NCI-H524 (cell line): ENCODE data around the gene MRPS26.
"Not testable (repeated sequence)": the region's sequence is repeated elsewhere in the genome, so short reads cannot be mapped to it uniquely, and the experiment has no call there.

Source experiments
- DNase-seq, 2 experiments: peaks; one replicate each; lab custom pipeline; 2025; lab: John Stamatoyannopoulos, UW

Gene MRPS26

DNA sequence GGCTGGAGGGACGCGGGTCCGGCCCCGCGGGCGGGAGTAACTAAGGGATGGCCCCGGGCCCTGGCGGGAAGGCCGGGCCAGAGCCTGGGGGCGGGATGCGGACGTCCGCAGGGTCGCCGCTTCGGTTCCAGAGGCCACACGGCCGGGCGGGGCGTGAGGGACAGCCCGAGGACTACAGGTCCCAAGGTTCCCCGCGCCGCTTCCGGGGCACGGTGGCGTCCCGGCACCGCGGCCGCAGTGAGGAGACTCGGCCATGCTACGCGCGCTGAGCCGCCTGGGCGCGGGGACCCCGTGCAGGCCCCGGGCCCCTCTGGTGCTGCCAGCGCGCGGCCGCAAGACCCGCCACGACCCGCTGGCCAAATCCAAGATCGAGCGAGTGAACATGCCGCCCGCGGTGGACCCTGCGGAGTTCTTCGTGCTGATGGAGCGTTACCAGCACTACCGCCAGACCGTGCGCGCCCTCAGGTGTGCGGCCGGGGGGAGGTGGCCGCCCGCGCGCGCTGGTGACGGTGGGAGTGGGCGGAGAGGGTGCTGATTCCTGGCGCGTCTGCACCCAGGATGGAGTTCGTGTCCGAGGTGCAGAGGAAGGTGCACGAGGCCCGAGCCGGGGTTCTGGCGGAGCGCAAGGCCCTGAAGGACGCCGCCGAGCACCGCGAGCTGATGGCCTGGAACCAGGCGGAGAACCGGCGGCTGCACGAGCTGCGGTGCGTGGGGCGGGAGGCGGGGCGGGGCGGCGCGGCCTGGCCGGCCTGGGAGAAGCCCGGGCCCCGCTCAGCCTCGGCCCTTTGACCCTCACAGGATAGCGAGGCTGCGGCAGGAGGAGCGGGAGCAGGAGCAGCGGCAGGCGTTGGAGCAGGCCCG is at the start of gene MRPS26:
Gene MRPS26 (plus strand): TSS at position 237 of the 861 bp plus-strand sequence. CDS start 17 bp downstream, at position 254.
- peak; percentile 73 to 90 for DNase-seq

DNA sequence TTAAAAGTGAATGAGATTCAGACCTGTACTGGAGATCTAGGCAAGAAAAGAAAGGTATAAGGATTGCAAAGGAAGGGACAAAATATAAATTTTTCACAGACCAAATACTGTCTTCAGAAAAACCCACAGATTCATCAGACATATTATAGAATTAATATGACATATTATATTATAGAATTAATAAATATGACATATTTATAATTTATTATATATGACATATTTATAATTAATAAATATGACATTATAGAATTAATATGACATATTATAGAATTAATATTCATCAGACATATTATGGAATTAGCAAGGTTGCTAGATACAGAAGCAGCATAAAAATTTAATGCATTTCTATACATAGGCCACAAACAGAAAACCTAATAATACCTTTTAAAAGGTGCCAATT is 47.1 kb upstream of the MRPS26 start:
- no peak for DNase-seq

DNA sequence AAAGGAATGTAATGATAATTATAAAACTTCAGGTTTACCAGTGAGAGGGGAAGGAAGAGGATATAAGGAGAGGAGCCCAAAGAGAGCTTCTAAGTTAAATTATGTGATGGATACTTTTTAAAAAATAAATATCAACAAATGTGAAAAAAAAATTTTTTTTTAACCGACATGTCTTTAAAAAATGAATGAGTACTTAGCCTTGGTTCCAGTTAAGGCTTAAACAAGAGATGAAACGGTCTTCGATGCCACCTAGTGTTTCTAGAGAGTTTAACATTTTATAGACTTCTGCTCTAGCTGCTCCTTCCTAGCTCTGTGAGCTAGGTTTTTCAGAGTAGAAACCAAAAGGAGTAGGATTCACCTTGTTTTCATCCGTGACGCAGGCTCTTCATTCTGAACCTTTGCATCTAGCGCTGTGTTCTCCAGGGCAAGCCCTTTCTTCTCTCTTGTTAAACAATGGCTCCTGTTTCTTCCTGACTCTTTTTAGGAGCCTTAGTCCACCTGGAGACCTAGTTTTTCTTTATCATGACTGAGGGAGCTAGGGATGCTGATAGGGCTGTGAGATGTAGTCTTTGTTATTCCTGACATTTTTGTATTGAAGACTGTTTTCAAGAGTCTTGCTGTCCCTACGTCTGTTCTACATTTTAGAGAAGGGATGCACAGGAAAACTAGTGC is 44.9 kb upstream of the MRPS26 start:
- DNase-seq, result peak; percentile 59 to 73

DNA sequence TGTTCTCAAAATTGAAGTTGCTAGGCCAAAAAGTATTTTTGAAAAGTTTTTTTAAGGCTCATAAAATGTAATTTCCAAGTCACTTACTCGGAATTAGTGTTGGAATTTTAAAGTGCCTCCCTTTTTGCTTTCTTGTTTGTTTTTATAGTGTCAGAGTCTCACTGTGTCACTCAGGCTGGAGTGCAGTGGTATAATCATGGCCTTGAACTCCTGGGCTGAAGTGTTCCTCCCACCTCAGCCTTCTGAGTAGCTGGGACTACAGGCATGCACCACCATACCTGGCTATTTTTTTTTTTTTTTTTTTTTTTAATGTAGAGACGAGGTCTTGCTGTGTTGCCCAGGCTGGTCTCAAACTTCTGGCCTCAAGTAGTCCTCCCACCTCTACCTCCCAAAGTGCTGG is 42.4 kb upstream of the MRPS26 start:
- no peak for DNase-seq

DNA sequence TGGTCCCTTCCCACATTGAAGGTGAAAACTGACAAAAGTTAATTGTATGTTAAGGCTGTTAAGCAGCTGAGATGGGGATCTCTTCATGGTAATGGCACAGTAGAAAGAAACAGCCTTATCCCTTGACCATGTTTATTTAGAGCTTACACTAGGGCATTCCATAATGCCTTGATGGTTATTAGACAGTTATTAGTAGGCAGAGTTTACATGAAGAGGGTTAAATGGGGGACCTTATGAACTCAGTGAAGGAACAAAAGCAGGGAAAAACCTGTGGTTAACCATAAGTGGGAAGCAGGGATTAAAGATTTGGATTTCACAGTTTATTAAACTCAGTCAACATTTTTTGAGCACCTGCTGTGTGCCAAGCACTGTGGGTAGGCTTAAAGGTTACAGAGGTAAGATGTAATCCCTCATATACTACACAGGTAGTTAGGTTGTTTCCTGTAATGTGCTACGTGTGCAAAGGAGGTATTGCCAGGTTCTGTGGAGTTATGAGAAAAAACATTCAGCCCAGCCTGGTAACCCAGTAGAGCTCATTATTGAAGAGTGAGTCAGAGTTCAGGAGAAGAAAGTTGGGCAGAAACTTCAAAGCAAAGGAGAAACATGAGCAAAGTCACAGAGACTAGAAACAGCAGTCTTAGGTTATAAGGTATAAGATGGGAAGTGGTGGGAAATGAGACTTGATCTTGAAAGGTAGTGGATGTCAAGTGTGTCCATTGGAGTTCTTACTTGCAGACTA is 34.7 kb upstream of the MRPS26 start:
- no peak for DNase-seq

DNA sequence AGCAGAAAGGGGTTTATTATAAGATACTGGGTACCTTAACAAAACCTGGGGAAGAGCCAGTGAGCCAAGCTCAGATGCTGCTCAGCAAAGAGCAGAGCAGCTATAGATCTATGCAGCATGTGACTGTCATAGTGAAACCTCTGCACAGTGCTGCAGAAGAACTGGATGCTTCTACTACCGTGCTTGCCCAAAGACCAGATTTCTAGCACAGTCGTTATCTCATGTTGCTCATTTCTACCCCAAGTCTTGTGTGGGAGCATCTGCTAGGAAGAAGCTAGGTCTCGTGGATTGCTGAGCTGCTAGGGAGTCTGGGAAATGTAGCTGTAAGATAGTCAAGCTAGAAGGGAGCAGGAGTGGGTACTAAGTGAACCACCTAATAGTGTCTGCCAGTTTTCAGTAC is 34.1 kb upstream of the MRPS26 start:
- DNase-seq, result no peak

DNA sequence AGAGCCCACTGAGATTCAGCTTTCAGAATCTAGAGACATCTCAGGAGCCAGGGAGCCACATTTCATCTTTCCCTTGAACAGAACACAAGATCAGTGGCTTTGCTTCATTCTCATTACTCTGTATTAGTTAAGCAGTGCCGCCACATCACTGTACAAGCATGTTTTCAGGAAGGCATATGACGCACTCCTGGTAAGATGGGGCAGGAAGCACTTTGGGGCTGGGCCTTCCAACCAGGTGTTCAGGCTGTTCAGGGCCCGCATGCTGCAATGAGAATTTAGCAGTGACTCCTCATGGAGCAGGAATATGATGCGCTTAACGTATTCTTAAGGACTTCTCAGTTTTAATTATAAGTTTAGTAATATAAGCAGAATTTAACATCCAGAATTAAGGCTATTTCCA is 32.1 kb upstream of the MRPS26 start:
- DNase-seq, result no peak

DNA sequence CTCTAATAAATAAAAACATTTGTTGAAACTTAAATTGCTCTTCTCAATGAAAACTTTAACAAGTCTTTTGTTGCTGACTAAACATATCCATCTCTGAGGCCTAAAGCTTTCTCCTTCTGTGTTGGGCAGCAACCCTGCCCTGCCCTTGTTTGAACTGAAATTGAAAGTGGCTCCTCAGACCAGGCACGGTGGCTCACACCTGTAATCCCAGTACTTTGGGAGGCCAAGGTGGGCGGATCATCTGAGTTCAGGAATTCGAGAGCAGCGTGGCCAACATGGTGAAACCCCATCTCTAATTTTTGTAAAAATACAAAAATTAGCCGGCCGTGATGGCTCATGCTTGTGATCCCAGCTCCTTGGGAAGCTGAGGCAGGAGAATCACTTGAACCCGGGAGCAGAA is 31.7 kb upstream of the MRPS26 start:
- DNase-seq, result no peak

DNA sequence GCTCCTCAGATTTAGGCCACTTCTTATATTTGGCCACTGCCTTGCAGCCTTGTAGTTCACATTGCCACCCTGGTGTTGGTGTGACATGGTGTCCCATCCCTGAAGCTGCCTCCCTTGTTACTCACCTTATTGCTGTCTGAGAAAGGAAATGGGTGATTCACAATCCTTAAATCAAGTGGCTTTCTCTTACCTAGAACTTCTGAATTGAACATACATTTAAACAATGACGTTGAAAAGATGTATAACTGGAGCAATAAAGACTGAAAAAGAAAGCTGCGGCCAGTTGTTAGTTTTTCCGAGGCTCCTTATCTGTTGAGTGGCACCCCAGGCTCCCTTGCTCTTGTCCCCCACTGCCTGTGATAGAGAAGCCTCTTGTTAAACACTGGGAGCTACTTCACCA is 31.2 kb upstream of the MRPS26 start:
- DNase-seq, result no peak

DNA sequence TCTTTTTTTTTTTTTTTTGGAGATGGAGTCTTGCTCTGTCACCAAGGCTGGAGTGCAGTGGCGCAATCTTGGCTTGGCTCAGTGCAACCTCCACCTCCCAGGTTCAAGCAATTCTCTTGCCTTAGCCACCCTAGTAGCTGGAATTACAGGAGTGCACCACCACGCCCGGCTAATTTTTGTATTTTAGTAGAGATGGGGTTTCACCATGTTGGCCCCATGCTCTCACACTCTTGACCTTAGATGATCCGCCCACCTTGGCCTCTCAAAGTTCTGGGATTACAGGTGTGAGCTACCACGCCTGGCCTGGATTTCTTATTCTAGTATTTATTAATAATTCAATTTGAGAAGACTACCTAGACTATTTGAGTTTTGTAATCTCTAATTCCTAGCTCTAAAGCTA is 30.6 kb upstream of the MRPS26 start:
- not testable (repeated sequence) for DNase-seq

DNA sequence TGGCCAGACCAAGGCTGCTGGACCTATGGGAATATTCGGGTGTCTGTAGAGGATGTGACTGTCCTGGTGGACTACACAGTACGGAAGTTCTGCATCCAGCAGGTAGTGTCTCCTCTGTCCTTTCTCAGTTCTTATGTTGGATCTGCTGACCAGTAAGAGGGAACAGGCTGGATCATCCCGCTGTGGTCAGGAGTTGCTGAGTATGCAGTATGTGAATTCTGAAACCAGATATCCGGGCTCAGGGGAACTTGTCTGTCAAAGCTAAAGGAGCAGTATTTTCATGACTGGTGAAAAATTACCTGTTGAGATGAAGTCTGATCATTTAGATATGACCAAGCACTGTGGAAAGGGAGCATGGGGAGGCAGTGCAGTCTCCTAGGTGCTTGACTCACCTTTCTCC is 24.5 kb upstream of the MRPS26 start:
- peak in 1 of 2 experiments; percentile 30 for DNase-seq

DNA sequence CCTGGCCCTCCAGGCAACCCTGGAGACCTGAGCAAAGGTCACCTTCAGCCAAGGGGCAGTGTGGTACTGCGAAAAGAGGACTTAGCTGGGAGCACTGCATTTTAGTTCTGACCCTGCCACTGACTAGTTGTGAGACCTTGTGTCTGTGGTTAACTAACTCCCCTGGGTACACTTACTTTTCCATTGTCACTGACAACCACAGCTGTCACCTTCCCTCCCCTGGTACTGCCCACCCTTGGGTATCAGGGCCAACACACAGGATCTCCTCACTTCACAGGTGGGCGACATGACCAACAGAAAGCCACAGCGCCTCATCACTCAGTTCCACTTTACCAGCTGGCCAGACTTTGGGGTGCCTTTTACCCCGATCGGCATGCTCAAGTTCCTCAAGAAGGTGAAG is 24.1 kb upstream of the MRPS26 start:
- DNase-seq, result peak in 1 of 2 experiments; percentile 78

DNA sequence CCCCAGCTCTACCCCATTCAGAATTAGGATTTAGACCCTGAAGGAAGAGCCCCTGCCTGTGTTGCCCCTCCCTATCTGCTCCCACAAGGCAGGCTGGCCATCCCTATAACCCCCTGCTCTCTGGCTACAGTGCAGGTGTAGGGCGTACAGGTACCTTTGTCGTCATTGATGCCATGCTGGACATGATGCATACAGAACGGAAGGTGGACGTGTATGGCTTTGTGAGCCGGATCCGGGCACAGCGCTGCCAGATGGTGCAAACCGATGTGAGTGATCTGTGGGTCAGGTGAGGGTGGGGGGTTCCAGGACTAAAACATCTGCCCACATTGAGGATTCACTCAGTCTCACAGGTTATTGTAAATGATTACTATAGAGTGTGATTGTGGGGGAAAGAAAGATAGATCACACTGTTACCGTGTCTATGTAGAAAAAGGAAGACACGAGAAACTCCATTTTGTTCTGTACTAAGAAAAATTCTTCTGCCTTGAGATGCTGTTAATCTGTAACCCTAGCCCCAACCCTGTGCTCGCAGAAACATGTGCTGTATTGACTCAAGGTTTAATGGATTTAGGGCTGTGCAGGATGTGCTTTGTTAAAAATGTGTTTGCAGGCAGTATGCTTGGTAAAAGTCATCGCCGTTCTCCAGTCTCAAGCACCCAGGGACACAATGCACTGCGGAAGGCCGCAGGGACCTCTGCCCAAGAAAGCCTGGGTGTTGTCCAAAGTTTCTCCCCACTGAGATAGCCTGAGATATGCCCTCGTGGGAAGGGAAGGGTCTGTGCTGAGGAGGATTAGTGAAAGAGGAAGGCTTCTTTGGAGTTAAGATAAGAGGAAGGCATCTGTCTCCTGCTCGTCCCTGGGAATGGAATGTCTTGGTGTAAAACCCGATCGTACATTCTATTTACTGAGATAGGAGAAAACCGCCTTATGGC is 23.0 kb upstream of the MRPS26 start:
- DNase-seq, result peak; percentile 57 to 93

DNA sequence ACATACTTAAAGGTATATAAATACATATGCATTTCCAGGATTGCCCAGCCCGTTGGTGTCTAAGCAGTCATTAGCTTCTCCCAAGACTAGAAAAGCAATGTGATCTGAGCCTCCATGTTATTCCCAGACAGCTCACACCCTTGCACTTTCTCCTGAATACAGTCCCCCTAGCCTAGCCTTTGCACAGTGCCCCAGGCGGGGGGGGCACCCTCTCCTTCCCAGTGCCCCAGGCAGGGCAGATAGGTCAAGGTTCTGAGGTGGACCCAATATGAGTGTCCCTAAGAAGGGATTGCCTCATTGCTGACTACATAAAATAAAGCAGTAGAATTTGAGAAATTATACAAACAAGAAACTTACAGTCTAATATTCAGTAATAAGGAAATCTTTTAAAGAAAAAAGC is 17.9 kb upstream of the MRPS26 start:
- DNase-seq, result no peak

DNA sequence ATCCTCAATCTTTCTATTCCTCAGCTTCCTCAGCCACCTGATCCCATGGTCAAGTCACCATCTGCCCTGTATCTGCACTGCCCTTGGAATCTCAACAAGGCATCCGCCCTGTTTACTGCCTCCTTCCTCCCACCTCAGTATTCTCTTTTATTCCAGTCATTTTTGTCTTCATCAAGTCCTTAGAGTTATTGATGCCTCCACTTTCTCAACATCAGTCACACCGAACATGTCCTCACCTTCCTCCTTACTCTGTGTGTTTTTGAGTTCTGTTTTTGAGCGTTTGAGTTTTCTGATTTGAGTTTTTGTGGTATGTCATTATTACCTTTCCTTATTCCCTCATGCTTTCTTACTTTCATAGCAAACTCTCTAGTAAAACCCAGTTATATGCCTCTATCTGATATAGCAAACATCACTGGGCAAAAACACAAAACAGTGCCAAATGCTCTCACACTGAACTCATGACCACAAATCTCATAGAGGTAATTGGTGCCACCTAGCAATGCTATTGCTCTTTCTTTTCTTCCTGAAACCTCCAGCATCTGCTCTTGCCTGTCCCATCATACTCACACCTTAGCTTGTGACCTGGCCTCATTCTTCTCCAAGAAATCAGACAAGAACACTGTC is 14.2 kb upstream of the MRPS26 start:
- DNase-seq, result no peak

DNA sequence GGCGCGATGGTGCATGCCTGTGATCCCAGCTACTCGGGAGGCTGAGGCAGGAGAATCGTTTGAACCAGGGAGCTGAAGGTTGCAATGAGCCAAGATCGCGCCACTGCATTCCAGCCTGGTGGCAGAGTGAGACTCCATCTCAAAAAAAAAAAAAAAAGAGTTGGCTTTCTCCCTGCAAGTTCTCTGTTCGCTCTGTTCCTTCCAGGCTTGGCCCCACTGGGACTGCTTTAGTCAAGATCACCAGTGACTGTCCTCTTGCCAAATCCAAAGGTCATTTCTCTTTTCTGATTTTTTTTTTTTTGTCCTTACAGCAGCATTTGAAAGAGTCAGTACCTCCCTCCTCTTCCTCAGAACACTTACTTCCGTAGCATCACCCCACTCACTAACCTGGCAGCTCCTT is 13.2 kb upstream of the MRPS26 start:
- no peak for DNase-seq

DNA sequence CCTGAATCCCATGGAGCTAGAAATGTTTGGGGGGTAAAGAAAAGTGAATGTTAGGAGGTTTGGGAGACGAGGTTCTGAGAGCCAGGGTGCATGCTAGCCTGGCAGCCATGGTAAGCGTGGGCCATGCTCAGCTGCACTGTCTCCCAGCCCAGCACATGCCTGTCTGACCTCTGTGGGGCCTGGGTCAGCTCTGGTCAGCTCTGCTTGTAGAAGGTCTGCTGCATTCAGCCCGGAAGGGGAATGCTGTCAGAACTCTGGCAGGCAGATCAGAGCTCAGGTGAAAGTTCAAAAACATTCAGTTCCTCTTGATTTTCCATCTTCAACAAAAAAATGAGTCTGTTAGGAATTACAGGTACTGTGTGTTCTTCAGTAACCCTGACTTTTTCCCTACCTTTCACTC is 8.2 kb upstream of the MRPS26 start:
- no peak for DNase-seq

DNA sequence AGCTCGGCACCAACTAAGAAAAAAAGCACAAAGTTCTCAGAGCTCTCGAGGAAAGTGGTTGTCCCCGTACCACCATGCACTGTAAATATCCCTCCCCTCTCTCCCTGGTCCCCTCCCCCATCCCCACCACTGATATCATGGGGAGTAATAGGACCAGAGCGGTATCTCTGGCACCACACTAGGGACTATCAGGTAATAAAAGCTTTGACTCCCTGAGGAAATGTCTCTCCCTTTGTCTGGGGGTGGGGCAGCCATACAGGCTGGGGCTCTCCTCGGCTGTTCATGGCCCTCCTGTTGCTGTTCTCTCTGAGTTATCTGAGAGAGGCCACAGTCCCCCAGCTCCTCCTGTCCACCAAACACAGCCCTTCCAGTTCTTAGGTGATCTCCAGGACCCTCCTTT is 7.4 kb upstream of the MRPS26 start:
- DNase-seq, result no peak

DNA sequence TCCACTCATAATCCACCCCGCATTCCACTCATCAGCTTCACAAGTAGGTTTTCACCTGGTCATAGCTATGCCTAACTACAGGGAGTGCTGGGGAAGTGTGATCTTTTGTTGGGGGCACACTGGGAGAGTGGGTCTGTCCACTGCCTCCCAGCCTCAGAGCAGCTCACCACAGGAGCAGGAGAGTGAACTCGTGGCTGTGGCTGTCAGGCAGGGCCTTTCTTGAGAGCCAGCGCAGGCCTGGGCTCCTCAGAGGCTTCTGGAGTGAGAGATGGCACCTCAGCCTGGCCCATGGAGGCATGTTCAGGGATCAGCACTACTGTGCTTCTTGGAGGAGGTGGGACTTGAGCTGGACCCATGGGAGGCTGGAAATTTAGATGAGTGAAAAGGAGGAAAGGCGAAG is 6.4 kb upstream of the MRPS26 start:
- DNase-seq, result no peak

DNA sequence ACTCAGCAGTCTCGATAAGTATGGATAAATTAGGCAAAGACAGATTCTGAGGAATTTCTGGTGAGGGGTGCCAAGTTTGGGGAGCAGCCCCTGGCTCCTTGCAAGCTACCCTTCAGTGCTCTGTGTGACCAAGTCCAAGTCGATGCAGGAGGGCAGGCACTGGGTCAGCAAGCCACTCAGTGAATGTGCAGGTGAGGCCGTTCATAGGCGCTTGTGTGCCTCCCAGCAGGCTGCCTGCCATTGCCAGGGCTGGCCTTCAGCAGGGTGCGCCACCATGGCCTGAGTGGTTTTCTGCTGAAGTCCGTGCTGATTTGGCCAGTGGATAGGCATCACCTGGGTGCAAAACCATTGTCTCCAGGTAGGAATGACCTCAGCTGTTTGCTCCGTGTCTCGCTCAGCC is 5.8 kb upstream of the MRPS26 start:
- no peak for DNase-seq

DNA sequence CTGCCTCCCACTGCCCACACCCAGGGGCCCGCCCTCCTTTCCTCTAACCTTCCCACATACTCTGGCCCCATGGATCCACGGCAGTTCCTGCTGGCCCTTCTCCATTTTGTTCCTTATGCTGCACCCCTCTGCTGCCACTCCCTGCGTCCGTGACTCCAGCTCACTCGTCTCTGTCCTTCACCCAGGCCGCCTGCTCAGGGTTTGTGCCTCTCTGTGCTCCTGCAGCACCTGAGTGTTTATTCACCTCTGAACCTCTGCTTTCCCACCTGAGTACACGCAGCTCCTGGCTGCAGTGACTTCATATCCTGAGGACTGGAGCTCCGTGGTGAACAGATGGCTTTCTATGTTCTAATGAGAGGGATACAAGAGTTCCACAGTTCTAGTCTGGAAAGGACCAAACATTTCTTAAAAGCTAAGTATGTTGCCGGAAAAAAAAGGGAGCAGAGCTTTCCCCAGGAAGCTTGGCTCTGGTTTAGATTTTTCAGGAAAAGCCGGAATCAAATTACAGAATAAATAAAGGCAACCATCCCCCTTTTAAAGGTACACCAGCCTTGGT is 3.9 kb upstream of the MRPS26 start:
- no peak for DNase-seq
